Measurements from ENCODE around the gene OSMR.

Gene OSMR

DNA sequence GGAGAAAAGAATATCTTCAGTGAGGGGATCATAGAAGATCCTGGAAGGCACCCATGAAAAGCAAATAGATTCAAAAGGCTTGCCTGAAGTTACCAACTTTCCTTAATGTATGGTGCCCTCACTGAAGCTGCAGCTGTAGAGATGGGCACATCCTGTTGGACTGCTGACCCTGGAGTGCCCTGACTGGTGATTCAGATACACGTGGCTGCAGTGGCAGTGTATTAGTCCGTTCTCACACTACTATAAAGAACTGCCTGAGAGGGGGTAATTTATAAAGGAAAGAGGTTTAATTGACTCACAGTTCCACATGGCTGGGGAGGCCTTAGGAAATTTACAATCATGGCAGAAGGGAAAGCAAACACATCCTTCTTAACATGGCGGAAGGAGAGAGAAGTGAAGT lies 80.3 kb downstream of the OSMR start:
- no peak for DNase-seq (ENCODE audit: low read depth, low spot score)

- DNase-seq (ENCODE audit: low read depth, low spot score), result no peak
Observed at GRCh38 chr5:38927470-38927869, 81.7 kb downstream of the OSMR start.

DNA sequence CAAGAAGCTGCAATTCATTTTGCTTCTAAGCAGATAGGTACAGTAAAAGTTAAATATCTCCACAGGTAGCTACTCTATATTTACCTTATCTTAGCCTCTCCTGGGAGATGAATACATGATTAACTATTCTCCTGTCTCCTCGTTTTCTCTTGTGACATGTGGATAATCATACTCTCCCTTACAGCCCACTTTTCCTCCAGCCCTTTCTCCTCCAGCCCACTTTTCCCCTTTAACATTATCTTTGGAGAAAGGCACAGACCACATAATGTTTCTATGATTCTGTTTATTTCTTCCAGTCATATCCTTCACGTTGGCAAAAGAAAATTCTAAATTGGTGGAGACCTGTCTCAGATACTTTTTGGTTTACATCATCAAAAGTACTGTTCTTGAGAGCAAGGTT lies 84.0 kb downstream of the OSMR start:
- DNase-seq (ENCODE audit: low read depth, low spot score), result no peak

GRCh38 chr5:38931731-38932130 lies 85.9 kb downstream of the OSMR start:
- DNase-seq (ENCODE audit: low read depth, low spot score), result no peak

- no peak for DNase-seq (ENCODE audit: low read depth, low spot score)
Observed at GRCh38 chr5:38932854-38933408, 87.1 kb downstream of the OSMR start.

DNA sequence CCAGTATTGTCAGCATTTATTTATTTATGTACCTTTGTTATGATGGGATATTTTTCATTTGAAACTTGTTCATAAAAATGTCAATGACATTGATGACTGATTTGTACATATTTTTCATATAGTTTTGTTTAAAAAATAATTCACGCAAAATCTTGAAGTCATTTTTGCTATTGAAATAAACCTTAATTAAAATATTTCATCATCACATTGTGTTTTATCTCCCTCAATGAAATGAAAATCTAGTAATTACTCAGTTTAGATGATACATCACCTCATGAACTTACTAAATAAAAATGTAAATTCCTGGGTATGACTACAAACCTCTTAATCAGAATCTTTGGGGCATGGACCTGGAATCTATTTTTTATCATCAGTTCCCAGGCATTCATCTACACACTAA lies 89.6 kb downstream of the OSMR start:
- DNase-seq (ENCODE audit: low read depth, low spot score), result no peak

DNA sequence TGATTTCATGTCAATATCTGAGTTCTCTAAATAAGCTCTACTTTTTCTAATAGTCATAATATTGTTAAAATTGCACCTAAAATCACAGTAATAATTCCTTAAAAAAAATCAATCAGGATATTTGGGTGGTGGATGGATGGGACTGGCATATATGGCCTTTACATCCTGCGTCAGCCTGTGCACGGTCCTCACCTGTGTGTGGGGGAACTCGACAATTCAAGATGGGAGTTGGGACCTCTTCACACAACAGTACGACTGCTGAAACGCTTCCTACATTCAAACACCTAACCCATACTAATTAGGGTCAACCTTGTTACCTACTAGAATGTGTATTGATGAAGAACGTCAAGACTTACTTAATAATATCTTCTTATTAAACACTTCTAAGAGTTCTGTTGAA lies 90.5 kb downstream of the OSMR start:
- DNase-seq (ENCODE audit: low read depth, low spot score), result no peak

DNA sequence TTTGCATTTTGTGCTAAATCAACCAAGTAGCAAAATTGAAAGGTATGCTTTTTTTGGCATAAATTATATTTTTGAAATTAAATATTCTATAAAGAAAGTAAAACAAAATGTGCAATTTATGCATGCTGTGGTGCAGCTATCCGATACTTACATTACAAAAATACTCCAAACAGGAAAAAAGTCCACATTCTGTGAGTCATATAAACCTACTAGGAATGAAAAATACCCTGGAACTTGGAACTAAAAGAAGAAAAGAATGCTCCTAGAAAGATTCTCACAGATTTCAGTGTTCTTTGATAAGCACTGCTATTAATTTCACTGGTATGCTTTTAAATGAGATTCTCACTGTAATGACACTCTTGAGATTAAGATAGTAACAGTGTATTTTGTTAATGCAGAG lies 92.6 kb downstream of the OSMR start:
- no peak for DNase-seq (ENCODE audit: low read depth, low spot score)

DNA sequence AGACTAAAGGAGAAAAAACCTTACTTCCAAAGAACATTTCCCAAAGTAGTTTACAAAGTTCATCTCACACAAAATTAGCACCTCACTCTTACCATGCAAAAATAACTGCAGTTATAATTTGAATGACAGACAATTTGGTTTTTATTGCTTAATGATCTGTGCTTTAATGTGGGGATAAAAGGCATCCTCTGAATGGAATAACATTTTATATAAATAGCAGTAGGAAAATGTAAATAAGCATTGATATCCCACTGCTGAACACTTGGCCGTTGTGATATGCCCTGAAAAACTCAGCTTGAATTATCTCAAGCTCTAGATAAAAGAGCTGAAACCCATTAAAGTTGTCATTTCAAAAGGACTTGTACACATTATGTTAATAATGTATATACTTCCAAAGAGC lies 93.2 kb downstream of the OSMR start:
- DNase-seq (ENCODE audit: low read depth, low spot score), result no peak

DNA sequence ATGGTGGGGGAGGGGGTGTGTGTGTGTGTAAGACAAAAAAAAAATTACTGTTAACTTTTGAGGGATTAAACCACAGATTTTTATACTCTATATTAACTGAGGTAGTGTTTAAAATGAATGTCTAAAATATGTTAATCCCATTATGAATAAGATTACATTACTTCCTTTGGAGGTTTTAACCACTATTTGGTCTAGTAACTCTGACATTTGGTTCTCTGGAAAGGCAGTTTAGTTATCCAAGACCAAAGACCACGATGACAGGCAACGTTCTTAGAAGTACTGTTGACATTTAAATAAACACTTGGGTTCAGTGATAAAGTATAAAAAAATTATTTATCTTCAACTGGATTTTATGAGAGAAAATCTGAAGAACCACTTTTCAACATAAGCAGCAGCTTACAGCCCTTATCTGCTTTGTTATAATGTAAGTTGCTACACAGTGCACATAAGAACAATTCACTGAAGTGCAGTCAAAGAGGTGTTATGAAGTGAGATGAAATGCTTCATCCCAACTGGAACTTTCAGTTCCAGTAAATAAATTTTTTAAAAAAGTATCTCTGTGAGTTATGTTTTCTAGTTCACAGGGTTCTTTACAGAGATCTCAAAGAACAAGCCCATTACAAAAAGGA lies 94.5 kb downstream of the OSMR start:
- DNase-seq (ENCODE audit: low read depth, low spot score), result no peak

- no peak for DNase-seq (ENCODE audit: low read depth, low spot score)
Observed at GRCh38 chr5:38941912-38942311, 96.1 kb downstream of the OSMR start.

DNA sequence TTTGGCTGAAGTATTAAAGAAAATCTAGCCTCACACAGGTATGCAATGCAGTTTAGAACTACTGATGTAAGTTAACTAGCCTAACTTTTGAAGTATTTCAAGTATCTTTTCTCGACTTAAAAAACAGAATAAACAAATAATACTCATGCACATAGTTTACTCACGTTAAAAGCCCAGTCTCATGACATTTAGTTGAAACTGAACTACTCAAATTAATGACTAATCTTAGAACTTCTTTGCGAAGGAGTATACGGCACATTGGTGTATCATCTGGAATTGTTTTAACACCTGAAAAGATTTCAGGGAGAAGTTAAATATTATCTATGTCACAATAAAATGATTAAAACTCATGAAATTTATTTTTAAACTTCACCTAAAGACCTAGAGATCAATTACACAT lies 98.5 kb downstream of the OSMR start:
- DNase-seq (ENCODE audit: low read depth, low spot score), result no peak

- no peak for DNase-seq (ENCODE audit: low read depth, low spot score)
Observed at GRCh38 chr5:38948501-38948900, 102.7 kb downstream of the OSMR start.

GRCh38 chr5:38953426-38954012 lies 107.7 kb downstream of the OSMR start:
- no peak for DNase-seq (ENCODE audit: low read depth, low spot score)

- DNase-seq (ENCODE audit: low read depth, low spot score), result no peak
Observed at GRCh38 chr5:38961691-38962090, 115.9 kb downstream of the OSMR start.

DNA sequence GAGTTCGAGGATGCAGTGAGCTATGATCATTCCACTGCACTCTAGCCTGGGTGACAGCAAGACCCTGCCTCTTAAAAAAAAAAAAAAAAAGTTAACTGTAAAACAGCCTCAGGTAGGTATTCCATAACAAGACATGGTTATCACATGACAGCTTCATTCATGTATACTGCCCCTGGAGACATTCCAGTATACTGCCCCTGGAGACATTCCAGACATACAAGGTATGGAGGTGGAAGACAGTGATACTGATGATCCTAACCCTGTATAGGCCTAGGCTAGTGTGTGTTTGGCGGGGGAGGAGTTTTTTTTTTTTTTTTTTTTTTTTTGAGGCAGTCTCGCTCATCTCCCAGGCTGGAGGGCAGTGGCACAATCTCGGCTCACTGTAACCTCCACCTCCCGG lies 122.9 kb downstream of the OSMR start:
- DNase-seq (ENCODE audit: low read depth, low spot score), result no peak

- no peak for DNase-seq (ENCODE audit: low read depth, low spot score)
Observed at GRCh38 chr5:38978036-38978435, 132.2 kb downstream of the OSMR start.

GRCh38 chr5:38979535-38979934 lies 133.7 kb downstream of the OSMR start:
- no peak for DNase-seq (ENCODE audit: low read depth, low spot score)

Measured in iPS DF 19.7 (cell line).